ENCODE results near the gene GPATCH2L. TPM values are rescaled to one million over a fixed set of nuclear protein-coding genes. Genes with fewer than 3 reads are reported as not detected.

The GPATCH2L gene
- total RNA-seq, 4 donors from 2014 or later, result 47.6 to 230 (median 85.0) TPM

DNA sequence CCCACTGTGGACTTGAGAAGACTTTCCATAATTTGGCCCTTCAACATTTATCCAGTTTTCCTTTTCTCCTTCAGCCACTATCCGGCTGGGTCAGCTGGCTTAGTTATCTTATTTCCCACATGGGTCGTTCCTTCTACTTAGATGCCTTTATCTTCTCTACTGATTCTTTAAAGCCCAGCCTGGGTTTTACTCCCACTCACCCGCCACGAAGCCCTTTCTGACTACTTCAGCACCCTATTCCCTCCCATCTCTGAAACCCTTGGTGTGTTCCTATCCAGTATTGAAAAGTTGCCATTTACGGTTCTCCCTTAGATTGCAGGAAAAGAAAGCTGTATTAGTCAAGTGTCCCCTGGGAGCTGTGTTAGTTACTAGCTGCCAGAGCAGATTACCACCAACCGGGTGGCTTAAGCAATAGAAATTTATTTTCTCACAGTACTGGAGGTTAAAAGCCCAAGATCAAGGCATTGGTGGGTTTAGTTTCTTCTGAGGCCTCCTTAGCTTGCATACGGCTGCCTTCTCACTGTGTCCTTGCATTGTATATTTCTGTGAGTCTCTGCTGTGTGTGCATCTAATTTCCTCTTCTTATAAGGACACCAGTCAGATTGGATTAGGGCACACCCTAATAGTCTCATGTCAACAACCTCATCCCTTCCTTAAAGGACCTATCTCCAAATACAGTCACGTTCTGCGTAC lies 105.5 kb downstream of the GPATCH2L start:
- TF ChIP-seq, protein P1, sequence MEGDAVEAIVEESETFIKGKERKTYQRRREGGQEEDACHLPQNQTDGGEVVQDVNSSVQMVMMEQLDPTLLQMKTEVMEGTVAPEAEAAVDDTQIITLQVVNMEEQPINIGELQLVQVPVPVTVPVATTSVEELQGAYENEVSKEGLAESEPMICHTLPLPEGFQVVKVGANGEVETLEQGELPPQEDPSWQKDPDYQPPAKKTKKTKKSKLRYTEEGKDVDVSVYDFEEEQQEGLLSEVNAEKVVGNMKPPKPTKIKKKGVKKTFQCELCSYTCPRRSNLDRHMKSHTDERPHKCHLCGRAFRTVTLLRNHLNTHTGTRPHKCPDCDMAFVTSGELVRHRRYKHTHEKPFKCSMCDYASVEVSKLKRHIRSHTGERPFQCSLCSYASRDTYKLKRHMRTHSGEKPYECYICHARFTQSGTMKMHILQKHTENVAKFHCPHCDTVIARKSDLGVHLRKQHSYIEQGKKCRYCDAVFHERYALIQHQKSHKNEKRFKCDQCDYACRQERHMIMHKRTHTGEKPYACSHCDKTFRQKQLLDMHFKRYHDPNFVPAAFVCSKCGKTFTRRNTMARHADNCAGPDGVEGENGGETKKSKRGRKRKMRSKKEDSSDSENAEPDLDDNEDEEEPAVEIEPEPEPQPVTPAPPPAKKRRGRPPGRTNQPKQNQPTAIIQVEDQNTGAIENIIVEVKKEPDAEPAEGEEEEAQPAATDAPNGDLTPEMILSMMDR (IDR thresholded peaks at IDR 0.05), result no peak
- no peak for TF ChIP-seq POLR2A (IDR thresholded peaks at IDR 0.05)
- Histone ChIP-seq H3K27ac (no peak overlapping the region), H3K36me3 (no peaks in the 10 kb centered on the region), H3K4me1 (no peaks in the 10 kb centered on the region), H3K9me3 (no peaks in the 10 kb centered on the region), H3K4me3 (no peak overlapping the region), H3K27me3 (no peaks in the 10 kb centered on the region)
- no peak for DNase-seq
- intact Hi-C loops (cut with DNase I; ENCODE audit: low total_unique reads), result no loop called here

DNA sequence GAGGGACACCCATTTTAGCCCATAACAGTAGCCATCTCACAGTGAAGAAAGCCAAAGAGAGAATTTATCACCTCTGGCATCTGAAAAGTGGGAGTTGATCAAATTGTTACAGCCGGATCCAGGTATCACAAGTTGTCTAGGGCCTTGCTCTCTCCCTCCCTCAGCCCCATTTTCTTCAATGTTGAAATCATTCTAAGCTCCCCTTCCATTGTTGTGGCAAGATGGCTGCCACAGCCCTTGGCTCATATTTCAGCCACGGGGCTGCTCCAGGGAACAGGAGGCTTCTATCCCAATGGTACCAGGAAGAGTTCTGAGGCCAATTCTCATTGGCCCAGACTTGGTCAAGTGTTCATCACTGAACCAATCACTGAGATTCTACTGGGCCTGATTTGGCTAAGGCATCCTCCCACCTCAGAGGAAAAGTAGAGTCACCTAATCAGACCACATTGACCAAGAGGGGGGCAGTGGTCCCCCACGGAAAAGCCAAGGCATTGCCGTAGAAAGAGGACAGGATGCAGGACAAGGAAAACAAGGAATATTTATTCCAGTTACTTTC lies 106.2 kb downstream of the GPATCH2L start:
- Histone ChIP-seq H3K9me3 (no peaks in the 10 kb centered on the region), H3K36me3 (no peaks in the 10 kb centered on the region), H3K4me3 (no peak overlapping the region), H3K4me1 (no peaks in the 10 kb centered on the region), H3K27me3 (no peaks in the 10 kb centered on the region), H3K27ac (no peak overlapping the region)
- intact Hi-C loops (cut with DNase I; ENCODE audit: low total_unique reads), result no loop called here
- TF ChIP-seq, protein P1 (IDR thresholded peaks at IDR 0.05), result no peak
- no peak for TF ChIP-seq POLR2A (IDR thresholded peaks at IDR 0.05)
- DNase-seq, result no peak

DNA sequence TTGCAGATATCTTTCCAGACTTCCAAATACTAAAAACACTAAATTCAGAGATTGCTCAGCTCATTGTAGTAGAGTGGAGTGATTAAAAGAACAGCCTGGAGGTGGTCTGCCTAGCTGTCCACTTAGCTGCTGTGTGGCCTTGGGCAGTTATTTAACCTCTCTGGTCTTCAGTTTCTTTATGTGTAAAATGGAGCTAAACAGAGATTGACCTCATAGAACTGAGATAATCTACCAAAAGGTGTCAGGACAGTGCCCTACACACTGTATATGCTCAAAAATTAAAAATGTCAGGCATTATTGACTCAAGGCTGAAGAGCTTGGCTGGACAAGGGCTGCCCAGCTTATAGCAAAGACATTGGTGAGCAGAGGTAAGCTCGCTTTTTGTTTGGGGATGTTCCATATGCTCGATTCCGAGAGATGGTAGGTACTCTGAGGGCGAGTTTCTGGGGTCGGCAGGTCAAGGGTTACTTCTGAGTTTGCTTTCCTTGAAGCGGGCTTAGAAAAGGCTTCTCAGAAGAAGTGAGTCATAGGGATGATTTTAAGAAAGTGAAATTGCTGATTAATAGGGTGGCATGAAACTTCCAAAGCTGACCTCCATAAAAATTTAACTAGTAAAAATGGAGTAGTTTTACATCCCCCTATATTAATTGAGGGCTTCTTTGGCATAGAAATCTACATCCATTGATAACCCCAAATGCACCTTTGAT lies 107.5 kb downstream of the GPATCH2L start:
- no peak for TF ChIP-seq POLR2A (IDR thresholded peaks at IDR 0.05)
- TF ChIP-seq, protein P1 (IDR thresholded peaks at IDR 0.05), result no peak
- intact Hi-C loops (cut with DNase I; ENCODE audit: low total_unique reads), result no loop called here
- no peak for DNase-seq

DNA sequence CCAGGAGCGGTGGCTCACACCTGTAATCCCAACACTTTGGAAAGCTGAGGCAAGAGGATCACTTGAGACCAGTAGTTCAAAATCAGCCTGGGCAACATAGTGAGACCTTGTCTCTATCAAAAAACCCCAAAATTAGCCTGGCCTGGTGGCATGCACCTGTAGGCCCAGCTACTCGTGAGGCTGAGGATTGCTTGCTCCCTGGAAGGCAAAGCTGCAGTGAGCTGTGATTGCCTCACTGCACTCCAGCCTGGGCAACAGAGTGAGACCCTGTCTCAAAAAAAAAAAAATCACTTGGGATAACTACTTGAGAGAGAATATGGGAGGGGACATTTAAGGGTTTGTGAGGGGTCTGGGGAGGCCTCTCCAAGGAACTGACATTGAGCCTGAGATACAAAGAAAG lies 109.0 kb downstream of the GPATCH2L start:
- intact Hi-C loops (cut with DNase I; ENCODE audit: low total_unique reads), result no loop called here

More for the DNA sequence above, 107.5 kb downstream of the GPATCH2L start:
- no peak overlapping the region for H3K4me3 ChIP-seq
- no peak overlapping the region for H3K27ac ChIP-seq
- no peaks in the 10 kb centered on the region for H3K27me3 ChIP-seq
- no peaks in the 10 kb centered on the region for H3K4me1 ChIP-seq
- H3K36me3 ChIP-seq, result no peaks in the 10 kb centered on the region
- no peaks in the 10 kb centered on the region for H3K9me3 ChIP-seq

DNA sequence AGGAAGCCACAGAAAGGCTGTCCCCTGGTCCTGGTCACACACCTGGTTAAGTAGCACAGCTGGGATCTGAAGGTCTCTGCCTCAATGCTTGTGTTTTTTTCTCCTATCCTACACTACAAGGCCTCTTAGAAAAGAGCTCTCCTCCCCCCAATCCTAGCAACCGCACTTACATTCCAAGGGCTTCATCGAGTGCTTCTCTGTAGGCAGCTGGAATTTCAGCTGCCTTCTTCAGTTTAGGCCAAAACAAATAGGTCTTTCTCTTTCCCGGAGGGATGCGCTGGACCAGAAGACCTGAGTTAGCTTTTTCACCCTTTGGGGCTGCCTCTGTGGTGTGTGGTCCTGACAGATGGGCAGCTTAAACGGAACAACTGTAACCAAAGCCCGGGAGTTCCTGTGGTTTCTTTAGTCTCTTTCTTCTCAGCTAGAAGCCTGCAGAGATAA lies 109.7 kb downstream of the GPATCH2L start:
- no peaks in the 10 kb centered on the region for H3K9me3 ChIP-seq
- no peak for TF ChIP-seq POLR2A (IDR thresholded peaks at IDR 0.05)
- TF ChIP-seq, protein P1 (IDR thresholded peaks at IDR 0.05), result no peak
- DNase-seq, result no peak
- H3K27ac ChIP-seq, result no peak overlapping the region
- H3K36me3 ChIP-seq, result no peaks in the 10 kb centered on the region
- intact Hi-C loops (cut with DNase I; ENCODE audit: low total_unique reads), result no loop called here
- no peak overlapping the region for H3K4me3 ChIP-seq
- H3K4me1 ChIP-seq, result no peaks in the 10 kb centered on the region
- H3K27me3 ChIP-seq, result no peaks in the 10 kb centered on the region

More for the DNA sequence above, 109.0 kb downstream of the GPATCH2L start:
- no peak for DNase-seq
- Histone ChIP-seq H3K4me1 (no peaks in the 10 kb centered on the region), H3K4me3 (no peak overlapping the region), H3K9me3 (no peaks in the 10 kb centered on the region), H3K36me3 (no peaks in the 10 kb centered on the region), H3K27me3 (no peaks in the 10 kb centered on the region), H3K27ac (no peak overlapping the region)
- TF ChIP-seq POLR2A (IDR thresholded peaks at IDR 0.05), result no peak

All from uterus (tissue), 4 donors.